ENCODE results near the gene ZNF524. TPM values are rescaled to one million over a fixed set of nuclear protein-coding genes. Genes with fewer than 3 reads are reported as not detected.

ZNF524 gene
- total RNA-seq, 2 donors from 2014 or later: 21.4 to 29.7 TPM

DNA sequence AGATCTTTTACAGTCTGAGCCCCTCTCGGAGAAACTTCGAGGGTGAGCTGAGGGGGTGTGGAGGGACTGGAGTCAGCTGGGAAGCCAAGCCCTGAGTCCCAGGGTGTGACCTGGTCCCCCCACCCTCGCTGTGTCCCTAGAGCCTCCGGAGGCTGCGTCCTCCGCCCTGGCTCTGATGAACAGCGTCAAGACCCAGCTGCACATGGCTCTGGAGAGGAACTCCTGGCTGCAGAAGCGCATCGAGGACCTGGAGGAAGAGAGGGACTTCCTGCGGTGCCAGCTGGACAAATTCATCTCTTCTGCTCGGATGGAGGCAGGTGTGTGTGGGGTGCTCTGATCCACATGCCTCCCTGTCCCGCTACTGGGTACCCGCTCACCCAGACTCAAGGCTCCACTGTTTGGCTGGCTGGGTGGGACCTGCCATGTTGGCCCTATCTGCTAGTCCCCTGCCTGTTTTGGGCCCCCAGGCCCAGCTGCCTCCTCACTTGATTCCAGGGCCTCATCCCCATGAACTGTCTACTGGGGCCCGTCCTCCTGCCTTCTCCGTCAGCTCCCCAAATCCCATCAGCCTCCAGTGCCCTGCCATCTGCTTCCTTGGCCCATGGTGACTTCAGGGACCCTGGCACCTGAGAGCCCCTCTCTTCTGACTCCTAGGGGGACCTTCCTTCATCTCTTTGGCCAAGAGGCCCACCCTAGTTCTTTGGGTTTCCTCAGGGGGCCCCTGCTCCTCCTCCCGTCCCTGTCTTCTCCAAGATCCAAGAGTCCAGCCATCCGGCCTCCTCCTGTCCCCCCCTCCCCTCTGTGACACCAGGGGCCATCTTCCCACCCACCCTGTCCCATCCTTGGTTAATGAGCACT is 49.4 kb downstream of the ZNF524 start:
- H3K27ac Mint-ChIP-seq: peak overlapping the region; percentile 59 to 92
- H3K36me3 Mint-ChIP-seq: peaks cover 18 to 28% of the 10 kb centered on the region in 2 donors
- H3K9me3 Mint-ChIP-seq: no peaks in the 10 kb centered on the region
- DNase-seq (ENCODE audit: low spot score in 2 of 2): no peak
- ATAC-seq: no peak

DNA sequence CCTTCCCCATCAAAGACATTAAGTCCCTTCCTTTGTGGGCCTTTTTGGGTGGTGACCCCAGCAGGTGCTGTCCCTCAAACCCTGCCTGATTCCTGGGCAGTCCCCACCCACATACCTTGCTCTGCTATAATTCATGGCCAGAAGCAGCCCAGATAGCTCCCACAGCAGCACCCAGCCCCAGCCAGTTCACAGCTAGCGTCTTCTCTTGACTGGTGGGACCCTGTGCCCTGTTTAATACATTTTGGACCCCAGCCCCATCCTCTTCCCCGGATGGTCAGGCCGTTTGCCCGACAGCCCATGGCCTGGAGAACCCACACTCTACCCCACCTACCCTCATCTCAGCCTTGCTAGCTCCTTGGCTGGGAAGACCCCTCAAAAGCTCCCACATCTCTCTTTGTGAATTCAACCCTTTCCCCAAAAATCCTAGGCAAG is 50.1 kb downstream of the ZNF524 start:
- Mint-ChIP-seq H3K9me3 (no peaks in the 10 kb centered on the region), H3K27ac (peak overlapping the region; percentile 59 to 84), H3K36me3 (peaks cover 12 to 22% of the 10 kb centered on the region in 2 donors)
- ATAC-seq (peak in 1 of 2 donors; percentile 13), DNase-seq (ENCODE audit: low spot score in 2 of 2) (no peak)

DNA sequence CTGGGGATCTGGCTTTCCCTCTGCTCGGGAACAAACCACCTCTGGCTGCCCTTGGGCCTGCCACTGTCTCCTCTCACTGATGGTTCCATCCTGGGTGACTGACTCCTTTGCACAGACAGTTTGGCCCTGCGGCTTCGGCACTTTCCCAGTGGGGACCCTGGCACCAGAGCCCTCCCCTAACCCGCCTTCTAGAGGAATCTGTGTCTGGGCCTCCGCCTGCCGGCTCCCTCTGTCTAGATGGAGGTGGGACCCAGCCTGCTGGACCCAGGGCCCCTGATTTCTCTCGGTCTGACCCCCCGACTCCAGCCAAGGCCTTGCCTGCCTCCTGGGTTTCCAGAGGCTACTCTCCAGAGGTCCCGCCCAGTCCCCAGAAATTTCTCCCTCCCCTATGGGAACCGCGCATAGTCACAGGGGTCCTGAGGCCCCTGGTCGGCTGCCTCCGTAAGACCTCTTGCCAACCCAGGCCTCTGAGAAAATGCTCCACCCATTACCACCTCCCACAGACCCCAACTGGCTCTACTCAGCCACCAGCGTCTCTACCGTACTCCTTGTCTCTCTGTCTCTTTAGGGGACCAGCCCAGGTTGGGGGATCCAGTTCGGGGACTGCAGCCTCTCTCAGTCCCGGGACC is 50.6 kb downstream of the ZNF524 start:
- DNase-seq (ENCODE audit: low spot score in 2 of 2): no peak
- H3K9me3 Mint-ChIP-seq: no peaks in the 10 kb centered on the region
- no peak for ATAC-seq
- peak overlapping the region; percentile 59 to 84 for H3K27ac Mint-ChIP-seq
- H3K36me3 Mint-ChIP-seq: peaks cover 10 to 19% of the 10 kb centered on the region in 2 donors

DNA sequence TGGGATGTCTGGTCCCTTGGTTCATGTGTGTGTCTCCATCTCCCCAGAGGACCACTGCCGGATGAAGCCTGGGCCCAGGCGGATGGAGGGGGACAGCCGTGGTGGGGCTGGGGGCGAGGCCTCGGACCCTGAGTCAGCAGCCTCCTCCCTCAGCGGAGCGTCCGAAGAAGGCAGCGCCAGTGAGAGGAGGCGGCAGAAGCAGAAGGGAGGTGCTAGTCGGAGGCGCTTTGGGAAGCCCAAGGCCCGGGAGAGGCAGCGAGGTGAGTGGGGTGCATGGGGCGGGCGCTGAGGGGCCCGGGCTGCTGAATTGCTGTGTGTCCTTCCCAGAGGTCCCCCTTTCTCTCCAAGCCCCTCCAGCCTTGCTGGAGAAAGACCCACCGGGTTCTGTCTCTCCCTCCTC is 51.1 kb downstream of the ZNF524 start:
- H3K9me3 Mint-ChIP-seq: no peaks in the 10 kb centered on the region
- ATAC-seq (no peak), DNase-seq (ENCODE audit: low spot score in 2 of 2) (no peak)
- peak overlapping the region in 1 of 2 donors; percentile 69 for H3K27ac Mint-ChIP-seq
- peaks cover 16 to 24% of the 10 kb centered on the region in 2 donors for H3K36me3 Mint-ChIP-seq

GRCh38 chr19:55652311-55653128 is 52.4 kb downstream of the ZNF524 start:
- DNase-seq (ENCODE audit: low spot score in 2 of 2) (no peak), ATAC-seq (no peak)
- Mint-ChIP-seq H3K27ac (peak overlapping the region in 1 of 2 donors; percentile 69), H3K9me3 (no peaks in the 10 kb centered on the region), H3K36me3 (peaks cover 22 to 24% of the 10 kb centered on the region in 2 donors)

Other genes with a start within 250 kb of the ZNF524 start
- gene COX6B2, start 245.6 kb upstream of the ZNF524 start, total RNA-seq: under 1 TPM; 0.39 to 0.95 TPM
- gene GARIN5B, start 237.0 kb upstream of the ZNF524 start, total RNA-seq: not detected
- gene IL11, start 229.8 kb upstream of the ZNF524 start, total RNA-seq: under 1 TPM in 1 of 2 donors, not detected in 1; 0.32 TPM
- not detected for gene TMEM190, start 223.5 kb upstream of the ZNF524 start, total RNA-seq
- gene TMEM238, start 216.0 kb upstream of the ZNF524 start, total RNA-seq: 1 to 10 TPM; 4.5 to 7.8 TPM
- gene RPL28, start 214.4 kb upstream of the ZNF524 start, total RNA-seq: 1,000 to 10,000 TPM; 2,540 to 2,693 TPM
- 100 to 1,000 TPM; 192 to 343 TPM for gene UBE2S, start 192.5 kb upstream of the ZNF524 start, total RNA-seq
- gene SHISA7, start 157.0 kb upstream of the ZNF524 start, total RNA-seq: not detected
- 10 to 100 TPM; 22.1 to 41.5 TPM for gene ISOC2, start 138.6 kb upstream of the ZNF524 start, total RNA-seq
- not detected for gene C19orf85, start 135.5 kb upstream of the ZNF524 start, total RNA-seq
- 10 to 100 TPM in 1 of 2 donors, 1 to 10 TPM in 1; 7.4 to 14.2 TPM for gene ZNF628, start 123.7 kb upstream of the ZNF524 start, total RNA-seq
- 10 to 100 TPM in 1 of 2 donors, 1 to 10 TPM in 1; 5.1 to 18.2 TPM for gene NAT14, start 115.1 kb upstream of the ZNF524 start, total RNA-seq
- gene SSC5D, start 111.9 kb upstream of the ZNF524 start, total RNA-seq: under 1 TPM; 0.39 to 0.53 TPM
- not detected for gene SBK2, start 63.2 kb upstream of the ZNF524 start, total RNA-seq
- not detected for gene SBK3, start 54.7 kb upstream of the ZNF524 start, total RNA-seq
- gene ZNF579, start 19.4 kb upstream of the ZNF524 start, total RNA-seq: 10 to 100 TPM in 1 of 2 donors, 1 to 10 TPM in 1; 8.7 to 10.1 TPM
- 10 to 100 TPM; 10.2 to 12.3 TPM for gene FIZ1, start 771 bp upstream of the ZNF524 start, total RNA-seq
- gene ZNF865, start 5.4 kb downstream of the ZNF524 start, total RNA-seq: 10 to 100 TPM; 13.7 to 15.5 TPM
- gene ZNF784, start 24.3 kb downstream of the ZNF524 start, total RNA-seq: 1 to 10 TPM; 3.6 to 3.9 TPM
- gene ZNF580, start 40.7 kb downstream of the ZNF524 start, total RNA-seq: 10 to 100 TPM; 18.2 to 33.9 TPM
- gene ZNF581, start 43.4 kb downstream of the ZNF524 start, total RNA-seq: 10 to 100 TPM; 39.9 to 40.0 TPM
- gene CCDC106, start 47.9 kb downstream of the ZNF524 start, total RNA-seq: 10 to 100 TPM in 1 of 2 donors, 1 to 10 TPM in 1; 2.9 to 13.6 TPM
- gene U2AF2, start 54.7 kb downstream of the ZNF524 start, total RNA-seq: 100 to 1,000 TPM; 270 to 312 TPM
- gene EPN1, start 74.9 kb downstream of the ZNF524 start, total RNA-seq: 10 to 100 TPM; 23.1 to 46.4 TPM
- gene NLRP9, start 138.1 kb downstream of the ZNF524 start, total RNA-seq: under 1 TPM in 1 of 2 donors, not detected in 1; 0.09 TPM
- gene RFPL4A, start 158.8 kb downstream of the ZNF524 start, total RNA-seq: not detected
- gene RFPL4AL1, start 168.8 kb downstream of the ZNF524 start, total RNA-seq: not detected
- under 1 TPM in 1 of 2 donors, not detected in 1; 0.08 TPM for gene NLRP11, start 231.7 kb downstream of the ZNF524 start, total RNA-seq
- not detected for gene NLRP4, start 236.3 kb downstream of the ZNF524 start, total RNA-seq